ENCODE results near the gene L3MBTL2.

GRCh38 chr22:41229730-41230400, 24.8 kb downstream of the L3MBTL2 start:
- no peak for TF ChIP-seq CTCF (IDR thresholded peaks at IDR 0.05)
- no peak for TF ChIP-seq ZFX (IDR thresholded peaks at IDR 0.05; ENCODE audit: borderline replicate concordance)

All from 22Rv1 (cell line).